Globus pallidus (tissue), 1 donor: ENCODE results near the gene OR10P1.
A peak's percentile ranks its signal among the peaks of the same experiment; 100 is the strongest.
"Not testable (repeated sequence)": the region's sequence is repeated elsewhere in the genome, so short reads cannot be mapped to it uniquely, and the experiment has no call there.

ENCODE experiments used
- DNase-seq: peaks from one replicate; pipeline ENCODE4 v3.0.0-alpha.2; 2015; ENCODE audit warnings: low spot score

The OR10P1 gene, protein sequence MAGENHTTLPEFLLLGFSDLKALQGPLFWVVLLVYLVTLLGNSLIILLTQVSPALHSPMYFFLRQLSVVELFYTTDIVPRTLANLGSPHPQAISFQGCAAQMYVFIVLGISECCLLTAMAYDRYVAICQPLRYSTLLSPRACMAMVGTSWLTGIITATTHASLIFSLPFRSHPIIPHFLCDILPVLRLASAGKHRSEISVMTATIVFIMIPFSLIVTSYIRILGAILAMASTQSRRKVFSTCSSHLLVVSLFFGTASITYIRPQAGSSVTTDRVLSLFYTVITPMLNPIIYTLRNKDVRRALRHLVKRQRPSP

DNA sequence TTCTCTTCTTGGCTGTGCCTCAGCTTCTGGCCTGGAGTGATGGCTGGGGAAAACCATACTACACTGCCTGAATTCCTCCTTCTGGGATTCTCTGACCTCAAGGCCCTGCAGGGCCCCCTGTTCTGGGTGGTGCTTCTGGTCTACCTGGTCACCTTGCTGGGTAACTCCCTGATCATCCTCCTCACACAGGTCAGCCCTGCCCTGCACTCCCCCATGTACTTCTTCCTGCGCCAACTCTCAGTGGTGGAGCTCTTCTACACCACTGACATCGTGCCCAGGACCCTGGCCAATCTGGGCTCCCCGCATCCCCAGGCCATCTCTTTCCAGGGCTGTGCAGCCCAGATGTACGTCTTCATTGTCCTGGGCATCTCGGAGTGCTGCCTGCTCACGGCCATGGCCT, at the start of gene OR10P1:
Gene OR10P1 (plus strand): TSS at position 40 of the 400 bp plus-strand sequence. CDS start 0 bp downstream, at position 40.
- no peak for DNase-seq

DNA sequence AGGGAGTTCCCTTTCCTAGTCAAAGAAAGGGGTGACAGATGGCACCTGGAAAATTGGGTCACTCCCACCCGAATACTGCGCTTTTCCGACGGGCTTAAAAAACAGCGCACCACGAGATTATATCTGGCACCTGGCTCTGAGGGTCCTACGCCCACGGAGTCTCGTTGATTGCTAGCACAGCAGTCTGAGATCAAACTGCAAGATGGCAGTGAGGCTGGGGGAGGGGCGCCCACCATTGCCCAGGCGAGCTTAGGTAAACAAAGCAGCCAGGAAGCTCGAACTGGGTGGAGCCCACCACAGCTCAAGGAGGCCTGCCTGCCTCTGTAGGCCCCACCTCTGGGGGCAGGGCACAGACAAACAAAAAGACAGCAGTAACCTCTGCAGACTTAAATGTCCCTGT, 46.5 kb upstream of the OR10P1 start:
- not testable (repeated sequence) for DNase-seq

GRCh38 chr12:55607821-55608594, 28.7 kb upstream of the OR10P1 start:
- no peak for DNase-seq

DNA sequence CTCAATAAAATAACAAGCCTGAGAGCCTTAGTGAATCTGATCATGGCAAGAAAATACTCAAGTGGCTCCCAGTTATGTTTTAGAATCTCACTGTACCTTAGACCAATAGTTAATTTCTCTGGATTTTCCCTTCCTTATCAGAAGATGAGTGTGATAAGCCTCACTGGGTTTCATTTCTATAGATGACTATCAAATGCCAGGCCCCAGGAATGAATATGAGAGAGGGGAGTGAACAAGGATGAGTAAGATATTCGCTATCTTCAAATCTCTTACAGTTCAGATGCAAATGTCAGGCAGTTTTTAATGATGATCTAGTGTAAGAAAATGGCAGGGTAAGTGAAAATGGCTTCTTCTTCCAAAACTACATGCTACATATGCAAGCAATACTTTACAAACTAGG, 26.1 kb upstream of the OR10P1 start:
- no peak for DNase-seq

DNA sequence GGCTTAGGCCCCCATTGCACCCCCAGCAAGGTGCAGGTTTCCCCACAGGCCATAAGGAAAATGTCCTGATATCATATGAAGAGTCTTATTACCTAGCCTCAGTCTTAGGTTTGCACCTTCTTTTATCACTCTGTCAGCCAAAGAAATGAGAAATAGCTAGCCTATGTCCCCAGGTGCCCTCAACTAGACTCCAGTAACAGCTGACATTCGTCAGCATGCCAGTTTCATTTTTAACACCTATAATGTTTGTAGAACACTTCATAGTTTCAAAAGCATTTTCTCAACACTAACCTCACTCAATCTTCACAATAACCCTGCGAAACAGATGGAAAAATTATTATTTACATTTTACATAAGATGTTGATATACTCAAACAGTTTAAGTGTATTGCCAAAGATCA, 24.0 kb upstream of the OR10P1 start:
- no peak for DNase-seq

DNA sequence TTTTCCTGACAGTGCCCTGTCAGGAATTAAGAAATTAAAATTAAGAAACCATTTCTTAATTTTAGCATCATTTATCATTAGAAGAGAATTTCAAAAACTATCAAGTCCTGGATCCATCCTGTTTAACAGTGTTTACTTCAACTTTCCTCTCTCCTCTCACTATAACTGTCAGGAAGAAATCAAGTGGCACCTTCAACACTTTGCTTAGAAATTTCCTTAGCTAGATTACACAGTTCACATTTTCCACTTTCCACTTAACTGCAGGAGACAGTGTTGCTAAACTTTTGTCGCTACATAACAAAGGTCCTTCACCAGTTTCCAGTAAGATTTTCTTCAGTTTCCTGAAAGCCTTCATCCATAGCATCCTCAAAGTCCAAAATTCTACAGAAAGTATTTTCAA, 21.9 kb upstream of the OR10P1 start:
- DNase-seq, result no peak

DNA sequence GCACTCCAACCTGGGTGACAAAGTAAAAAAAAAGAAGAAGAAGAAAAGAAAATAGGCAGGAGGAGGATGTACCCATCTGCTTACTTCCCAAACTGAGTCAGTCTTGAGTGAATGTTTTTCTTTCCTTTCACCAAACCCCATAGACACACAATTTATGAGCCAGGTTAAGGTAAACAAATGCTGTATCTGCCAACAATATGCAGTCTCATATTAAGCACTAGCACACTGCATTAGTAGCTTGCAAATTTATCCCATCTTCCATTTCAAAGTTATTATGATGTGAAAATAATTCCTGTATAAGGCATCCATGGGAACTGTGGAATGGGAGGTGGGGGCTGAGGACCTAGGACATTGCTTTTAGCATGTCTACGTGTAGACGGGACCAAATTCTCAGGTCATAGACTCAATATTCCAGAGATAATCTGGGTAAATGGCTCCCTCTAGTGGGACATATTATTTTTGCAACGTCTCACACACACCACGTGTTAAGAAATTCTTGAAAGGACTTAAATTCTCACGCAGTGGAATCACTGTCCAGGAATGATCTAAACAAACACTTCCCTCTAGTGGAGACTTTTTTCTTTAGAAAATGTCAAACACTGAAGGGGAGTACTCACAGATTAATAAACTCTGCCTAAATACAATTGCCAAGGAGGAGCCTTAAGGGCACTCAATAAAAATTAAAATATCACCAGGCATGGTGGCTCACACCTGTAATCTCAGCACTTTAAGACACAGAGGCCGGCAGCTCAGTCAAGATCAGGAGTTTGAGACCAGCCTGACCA, 17.1 kb upstream of the OR10P1 start:
- DNase-seq, result peak; percentile 80

DNA sequence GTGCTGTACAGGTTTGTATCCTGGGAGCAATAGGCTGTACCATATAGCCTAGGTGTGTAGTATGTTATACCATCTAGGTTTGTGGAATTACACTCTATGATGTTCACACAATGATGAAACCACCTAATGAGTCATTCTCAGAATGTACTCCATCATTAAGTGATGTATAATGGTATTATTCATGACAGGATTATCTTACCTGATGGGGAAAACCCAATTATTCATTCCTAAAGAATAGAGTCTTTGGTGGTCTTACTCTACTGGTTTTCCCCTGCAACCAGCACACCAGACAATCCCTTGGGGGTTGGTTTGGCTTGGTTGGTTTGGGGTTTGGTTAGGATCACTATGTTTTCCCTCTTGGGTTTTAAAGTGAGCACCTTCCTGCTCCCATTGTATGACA, 12.6 kb upstream of the OR10P1 start:
- DNase-seq, result no peak

GRCh38 chr12:55626154-55626553, 10.5 kb upstream of the OR10P1 start:
- no peak for DNase-seq

DNA sequence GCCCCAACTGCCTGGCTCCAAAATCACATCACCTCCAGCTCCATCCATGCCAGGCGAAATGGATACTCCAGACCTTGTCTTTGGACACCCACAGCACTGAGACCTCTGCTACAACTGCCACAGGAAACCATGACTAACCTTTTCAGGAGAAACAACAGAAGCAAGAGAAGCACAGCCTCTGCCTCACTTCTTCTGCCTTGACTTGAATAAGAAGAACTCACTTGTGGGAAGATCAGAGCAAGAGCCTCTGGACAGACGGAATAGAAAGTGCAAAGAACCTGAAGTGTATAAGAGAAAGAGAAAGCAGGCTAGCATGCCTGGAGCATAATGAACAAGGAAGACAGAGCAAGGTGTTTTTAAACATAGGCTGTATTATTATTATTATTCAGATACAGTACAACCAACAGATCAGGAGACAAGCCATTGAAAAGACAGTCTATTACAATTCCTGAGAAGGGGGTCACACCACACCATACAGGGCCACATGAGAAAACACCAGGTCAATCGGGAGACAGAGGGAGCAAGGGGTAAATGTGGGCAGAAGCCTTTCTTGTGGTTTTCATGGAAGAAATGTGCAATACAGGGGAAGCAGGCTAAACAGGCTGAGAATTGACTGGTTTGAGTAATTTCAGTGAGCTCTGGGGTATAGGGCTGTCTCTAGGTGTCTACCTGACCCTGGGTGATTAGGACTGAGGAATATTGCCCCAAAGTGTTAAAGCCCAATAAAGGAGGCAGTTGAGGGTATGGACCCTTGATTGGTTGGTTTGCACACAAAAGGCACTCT, 7.4 kb upstream of the OR10P1 start:
- no peak for DNase-seq

DNA sequence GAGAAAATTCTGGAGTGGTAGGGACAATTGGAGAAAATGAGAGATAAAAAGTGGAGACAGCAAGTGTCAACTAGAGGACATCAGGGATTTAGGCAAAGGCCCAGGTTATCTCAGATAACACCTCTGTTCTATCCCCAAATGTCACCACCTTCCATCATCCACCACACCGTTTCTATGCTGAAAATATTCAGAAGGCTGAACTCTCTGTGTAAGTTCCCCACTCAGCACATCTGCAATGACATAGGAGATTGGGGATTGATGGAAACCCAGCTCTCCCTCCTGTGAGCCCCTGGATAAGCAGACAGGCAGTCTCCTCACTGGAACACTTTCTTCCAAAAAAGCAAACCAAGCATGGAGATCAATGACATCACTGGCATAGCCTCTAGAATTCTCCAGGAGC, 5.6 kb upstream of the OR10P1 start:
- DNase-seq, result no peak

- DNase-seq, result no peak
These were observed 5.0 kb upstream of the OR10P1 start for GRCh38 chr12:55631733-55632132.

DNA sequence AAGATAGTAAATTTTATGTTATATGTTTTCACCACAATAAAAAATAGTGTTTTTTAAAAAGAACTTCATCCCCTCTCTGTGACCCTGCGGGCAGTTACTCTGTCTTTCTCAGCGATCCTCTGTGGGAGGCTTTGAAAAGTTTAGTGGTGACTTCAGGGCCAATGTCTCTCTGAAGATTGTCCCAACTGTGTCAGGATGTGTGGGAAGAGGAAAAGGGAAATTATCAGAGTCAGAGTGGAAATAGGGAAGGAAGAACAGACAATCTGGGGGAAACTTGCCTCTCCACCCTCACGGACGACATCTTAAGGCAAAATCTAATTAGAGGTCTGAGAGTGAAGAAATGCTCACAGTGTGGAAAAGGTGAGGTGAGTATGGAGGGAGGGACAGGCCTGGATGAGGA, 3.5 kb upstream of the OR10P1 start:
- no peak for DNase-seq

DNA sequence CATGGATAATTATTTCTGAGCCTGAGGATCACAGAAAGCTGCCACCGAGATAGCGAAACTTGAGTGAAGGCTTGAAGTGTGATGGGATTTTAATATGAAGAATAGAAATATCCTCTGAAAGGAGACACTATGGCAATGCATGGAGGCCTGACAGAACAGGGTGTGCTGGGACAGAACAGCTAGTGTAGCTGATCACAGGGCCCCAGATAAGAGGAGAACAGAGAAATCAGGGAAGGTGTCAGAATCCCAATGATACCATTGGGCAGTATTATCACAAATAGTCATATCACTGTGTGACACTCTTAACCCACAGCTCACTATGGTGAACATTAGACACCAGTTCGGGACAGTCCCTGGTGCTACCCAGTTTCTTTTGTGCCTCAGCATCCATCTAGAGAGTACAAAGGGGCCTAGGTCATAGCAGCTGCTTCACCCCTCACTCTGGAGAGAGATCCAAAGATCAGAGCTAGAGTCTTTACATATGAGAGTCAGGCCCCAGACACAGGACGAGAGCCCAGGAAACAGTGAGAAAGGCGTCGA, 506 bp upstream of the OR10P1 start:
- no peak for DNase-seq

- DNase-seq, result no peak
These were observed 775 bp downstream of the OR10P1 start for GRCh38 chr12:55637467-55637866.

DNA sequence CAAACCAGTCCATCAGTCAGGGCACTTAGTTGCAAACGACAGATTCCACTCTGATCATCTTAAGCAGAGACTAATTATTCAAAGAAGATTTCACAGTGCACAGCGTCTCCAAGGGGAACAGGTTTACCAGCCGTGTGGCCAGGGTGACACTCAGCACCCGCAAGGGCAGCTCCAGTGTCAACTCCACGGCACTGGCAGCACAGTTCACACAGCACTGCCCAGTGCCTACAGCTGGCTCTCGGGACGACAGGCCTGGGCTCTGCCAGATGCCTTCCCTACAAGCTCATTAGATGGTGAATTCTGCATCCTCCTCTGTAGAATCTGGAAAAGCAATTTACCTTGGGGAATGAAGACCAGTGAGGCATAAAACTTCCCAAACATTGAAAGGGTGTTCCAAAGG, 4.9 kb downstream of the OR10P1 start:
- DNase-seq, result no peak

DNA sequence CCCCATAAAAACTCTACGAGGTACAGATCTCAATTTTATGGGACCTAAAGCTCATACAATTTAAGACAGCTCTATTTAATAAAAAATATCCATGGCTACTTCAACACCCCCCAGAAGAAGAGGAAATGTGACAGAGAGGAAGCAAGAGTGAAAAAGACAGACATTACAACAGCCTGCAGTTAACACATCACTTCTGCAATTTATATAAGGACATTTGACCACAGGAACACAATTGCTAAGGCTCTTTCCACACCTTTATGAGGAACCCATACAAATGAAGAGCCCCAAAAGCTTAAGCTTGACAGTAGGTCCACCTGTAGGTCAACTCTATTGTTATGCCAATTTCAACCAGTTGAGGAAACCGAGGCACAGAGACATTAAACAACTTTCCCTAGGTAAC, 5.6 kb downstream of the OR10P1 start:
- peak; percentile 41 for DNase-seq

GRCh38 chr12:55642669-55643068, 6.0 kb downstream of the OR10P1 start:
- DNase-seq, result no peak

- no peak for DNase-seq
These were observed 7.9 kb downstream of the OR10P1 start for GRCh38 chr12:55644591-55644990.

DNA sequence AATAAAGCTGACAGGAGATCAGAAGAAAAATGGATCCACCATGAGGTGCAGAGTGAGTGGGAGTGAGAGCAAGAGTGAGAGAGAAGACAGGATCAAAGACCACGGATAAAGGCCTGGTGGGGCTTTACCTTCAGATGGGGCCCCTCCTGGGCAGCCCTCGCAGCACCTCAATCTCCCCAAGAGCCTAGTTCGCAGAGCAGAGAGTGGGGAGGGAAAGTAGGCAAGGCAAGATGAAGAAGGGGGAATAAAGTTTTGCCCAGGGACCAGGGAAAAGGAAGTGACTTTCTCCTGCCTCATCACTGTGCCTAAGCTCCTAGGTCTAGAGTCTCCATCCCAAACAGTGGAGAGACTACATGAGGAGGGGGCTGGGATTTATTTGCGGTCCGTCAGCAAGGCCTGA, 10.3 kb downstream of the OR10P1 start:
- no peak for DNase-seq

DNA sequence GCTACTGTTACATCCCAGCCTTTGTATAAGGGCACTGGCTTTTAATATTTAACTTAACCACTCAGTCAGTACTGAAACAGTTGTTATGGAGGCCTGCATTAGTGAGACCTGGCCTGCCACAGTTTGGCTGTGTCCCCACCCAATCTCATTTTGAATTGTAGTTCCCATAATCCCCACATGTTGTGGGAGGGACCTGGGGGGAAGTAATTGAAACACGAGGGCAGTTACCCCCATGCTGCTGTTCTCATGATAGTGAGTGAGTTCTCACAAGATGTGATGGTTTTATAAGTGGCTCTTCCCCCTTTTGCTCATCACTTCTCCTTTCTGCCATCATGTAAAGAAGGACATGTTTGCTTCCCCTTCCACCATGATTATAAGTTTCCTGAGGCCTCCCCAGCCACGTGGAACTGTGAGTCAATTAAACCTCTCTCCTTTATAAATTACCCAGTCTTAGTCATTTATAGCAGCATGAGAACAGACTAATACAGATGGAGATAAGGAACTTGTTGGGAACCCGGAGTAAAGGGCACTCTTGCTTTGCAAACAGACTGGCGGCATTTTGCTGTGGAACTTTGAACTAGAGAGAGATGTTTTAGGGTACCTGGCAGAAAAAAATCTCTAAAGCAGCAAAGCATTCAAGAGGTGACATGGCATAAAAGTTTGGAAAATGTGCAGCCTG, 14.1 kb downstream of the OR10P1 start:
- not testable (repeated sequence) for DNase-seq
